ENCODE results near the gene ZNF740. TPM values are rescaled to one million over a fixed set of nuclear protein-coding genes. Genes with fewer than 3 reads are reported as not detected.

Gene ZNF740
- total RNA-seq, 1 experiment from 2014 or later = 8.8 TPM

Small RNA genes lying within 50 kb of the gene (small RNA-seq; reads per million reads assigned to genes)
- gene HIGD1AP1 (not detected), gene RNU6-333P (not detected)

Other genes with a start within 250 kb of the ZNF740 start
- gene KRT18, start 231.6 kb upstream of the ZNF740 start, total RNA-seq (2014; rRNA removed; shearing (Covaris generic)) = 9,796 and 10,041 TPM in 2 replicates
- 401 and 417 TPM in 2 replicates for gene EIF4B, start 174.3 kb upstream of the ZNF740 start, total RNA-seq (2014; rRNA removed; shearing (Covaris generic))
- 57.7 and 71.9 TPM in 2 replicates for gene TNS2, start 130.7 kb upstream of the ZNF740 start, total RNA-seq (2014; rRNA removed; shearing (Covaris generic))
- 27.4 and 29.0 TPM in 2 replicates for gene SPRYD3, start 101.3 kb upstream of the ZNF740 start, total RNA-seq (2014; rRNA removed; shearing (Covaris generic))
- 394 and 417 TPM in 2 replicates for gene IGFBP6, start 83.1 kb upstream of the ZNF740 start, total RNA-seq (2014; rRNA removed; shearing (Covaris generic))
- gene SOAT2, start 77.2 kb upstream of the ZNF740 start, total RNA-seq (2014; rRNA removed; shearing (Covaris generic)) = 0.15 and 0.23 TPM in 2 replicates
- 14.7 and 16.3 TPM in 2 replicates for gene CSAD, start 203 bp downstream of the ZNF740 start, total RNA-seq (2014; rRNA removed; shearing (Covaris generic))
- 8.1 and 11.4 TPM in 2 replicates for gene ITGB7, start 26.5 kb downstream of the ZNF740 start, total RNA-seq (2014; rRNA removed; shearing (Covaris generic))
- 89.7 and 92.5 TPM in 2 replicates for gene RARG, start 51.5 kb downstream of the ZNF740 start, total RNA-seq (2014; rRNA removed; shearing (Covaris generic))
- gene ESPL1, start 87.6 kb downstream of the ZNF740 start, total RNA-seq (2014; rRNA removed; shearing (Covaris generic)) = 28.0 and 31.0 TPM in 2 replicates
- 219 and 260 TPM in 2 replicates for gene PFDN5, start 114.8 kb downstream of the ZNF740 start, total RNA-seq (2014; rRNA removed; shearing (Covaris generic))
- gene MYG1, start 119.0 kb downstream of the ZNF740 start, total RNA-seq (2014; rRNA removed; shearing (Covaris generic)) = 92.5 and 106 TPM in 2 replicates
- gene AAAS, start 140.9 kb downstream of the ZNF740 start, total RNA-seq (2014; rRNA removed; shearing (Covaris generic)) = 68.4 and 70.6 TPM in 2 replicates
- not detected in 2 replicates for gene SP7, start 155.6 kb downstream of the ZNF740 start, total RNA-seq (2014; rRNA removed; shearing (Covaris generic))
- gene SP1, start 199.5 kb downstream of the ZNF740 start, total RNA-seq (2014; rRNA removed; shearing (Covaris generic)) = 52.0 and 56.5 TPM in 2 replicates
- not detected in 2 replicates for gene AMHR2, start 243.1 kb downstream of the ZNF740 start, total RNA-seq (2014; rRNA removed; shearing (Covaris generic))

All from HT-29 (cell line).